ENCODE measurements around the gene RAD23A.
"Not testable (repeated sequence)": the region's sequence is repeated elsewhere in the genome, so short reads cannot be mapped to it uniquely, and the experiment has no call there.

GRCh38 chr19:12957389-12957952, 11.8 kb downstream of the RAD23A start:
- not testable (repeated sequence) for TF ChIP-seq POLR2A, CTCF (IDR thresholded peaks at IDR 0.05)
